ENCODE results near the gene SARDH. TPM values are rescaled to one million over a fixed set of nuclear protein-coding genes. Genes with fewer than 3 reads are reported as not detected.

The SARDH gene
- total RNA-seq, 2 donors from 2014 or later, result 20.2 to 61.0 TPM

DNA sequence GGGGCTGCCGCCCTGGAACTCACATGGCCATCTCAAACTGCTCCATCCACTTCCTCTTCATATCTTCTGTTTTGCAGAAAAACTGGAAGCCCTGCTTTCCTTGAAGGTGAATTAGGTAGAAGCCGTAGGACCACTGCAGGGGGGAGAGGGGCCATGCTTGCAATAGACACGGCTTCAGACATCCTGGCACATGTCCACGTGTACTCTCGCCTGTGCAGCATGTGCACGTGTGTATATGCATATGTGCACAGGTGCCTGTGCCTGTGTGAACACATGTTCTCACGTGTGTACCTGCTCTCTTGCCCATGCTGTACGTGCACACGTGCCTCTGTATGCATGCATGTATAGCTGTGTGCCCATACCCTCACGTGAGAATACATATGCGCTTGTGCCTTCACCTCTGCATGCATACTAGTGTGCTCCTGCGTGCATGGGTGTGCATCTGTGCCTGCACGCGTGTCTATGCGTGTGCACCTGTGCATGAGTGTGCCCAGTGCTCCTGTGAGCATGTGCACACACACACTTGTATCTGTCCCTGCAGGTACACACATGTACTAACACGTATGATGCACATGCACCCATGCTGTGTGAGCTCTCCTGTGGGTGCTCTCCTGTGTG lies 47.7 kb upstream of the SARDH start:
- Histone ChIP-seq H3K4me1 (peaks cover 3% of the 10 kb centered on the region), H3K27ac (no peak overlapping the region), H3K27me3 (no peaks in the 10 kb centered on the region), H3K9me3 (no peaks in the 10 kb centered on the region), H3K4me3 (no peak overlapping the region), H3K36me3 (replicated peaks in 1 of 2; ENCODE audit: insufficient read depth in 1 of 2, low read depth in 2 of 2) (peaks cover 0 to 25% of the 10 kb centered on the region in 2 donors)
- TF ChIP-seq, protein P1, sequence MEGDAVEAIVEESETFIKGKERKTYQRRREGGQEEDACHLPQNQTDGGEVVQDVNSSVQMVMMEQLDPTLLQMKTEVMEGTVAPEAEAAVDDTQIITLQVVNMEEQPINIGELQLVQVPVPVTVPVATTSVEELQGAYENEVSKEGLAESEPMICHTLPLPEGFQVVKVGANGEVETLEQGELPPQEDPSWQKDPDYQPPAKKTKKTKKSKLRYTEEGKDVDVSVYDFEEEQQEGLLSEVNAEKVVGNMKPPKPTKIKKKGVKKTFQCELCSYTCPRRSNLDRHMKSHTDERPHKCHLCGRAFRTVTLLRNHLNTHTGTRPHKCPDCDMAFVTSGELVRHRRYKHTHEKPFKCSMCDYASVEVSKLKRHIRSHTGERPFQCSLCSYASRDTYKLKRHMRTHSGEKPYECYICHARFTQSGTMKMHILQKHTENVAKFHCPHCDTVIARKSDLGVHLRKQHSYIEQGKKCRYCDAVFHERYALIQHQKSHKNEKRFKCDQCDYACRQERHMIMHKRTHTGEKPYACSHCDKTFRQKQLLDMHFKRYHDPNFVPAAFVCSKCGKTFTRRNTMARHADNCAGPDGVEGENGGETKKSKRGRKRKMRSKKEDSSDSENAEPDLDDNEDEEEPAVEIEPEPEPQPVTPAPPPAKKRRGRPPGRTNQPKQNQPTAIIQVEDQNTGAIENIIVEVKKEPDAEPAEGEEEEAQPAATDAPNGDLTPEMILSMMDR (IDR thresholded peaks at IDR 0.05), result no peak
- no peak for TF ChIP-seq POLR2A (IDR thresholded peaks at IDR 0.05)
- no peak for ATAC-seq
- DNase-seq, result no peak
- whole genome bisulfite sequencing, 2 donors, result 73 to 89% methylated on average over 8 to 16 of the region's 16 CpGs
- intact Hi-C loops (cut with DNase I), result no loop called here

DNA sequence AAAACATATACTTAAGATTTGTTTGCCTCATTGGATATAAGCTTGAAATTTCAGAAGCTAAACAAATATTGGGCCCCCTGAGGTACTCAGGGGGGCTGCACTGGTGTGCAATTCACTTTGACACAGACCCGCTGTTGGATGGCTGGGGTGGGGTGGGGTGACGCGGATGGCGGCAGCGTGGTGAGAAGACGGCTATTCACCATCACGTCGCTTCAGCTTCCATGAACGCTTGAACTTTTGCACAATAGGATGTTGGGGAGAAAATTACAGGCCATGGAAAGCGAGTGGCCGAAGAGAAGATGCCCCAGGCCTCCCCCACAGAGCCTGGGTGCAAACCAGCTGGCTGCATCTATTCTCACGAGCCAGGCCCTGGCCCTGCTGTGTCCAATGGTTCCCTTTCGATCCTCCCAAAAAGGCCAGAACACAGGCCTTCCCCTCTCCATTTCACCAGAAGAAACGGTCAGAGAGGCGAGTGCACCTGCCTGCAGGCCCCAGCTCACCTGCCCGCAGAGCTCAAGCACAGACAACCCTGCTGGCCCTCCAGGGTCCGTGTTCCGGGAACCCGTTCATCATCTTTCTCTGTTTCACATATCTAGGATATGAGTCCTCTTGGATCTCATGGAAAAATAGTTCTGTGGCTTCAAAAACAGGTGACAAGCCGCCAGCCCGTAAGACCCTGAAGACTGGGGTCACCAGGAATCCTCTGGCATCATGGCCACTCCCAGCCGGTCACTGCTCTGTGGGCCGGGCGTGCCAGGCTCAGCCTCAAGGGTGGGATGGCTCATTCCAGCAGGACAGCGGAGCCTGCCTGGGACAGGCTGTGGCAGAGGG lies 46.8 kb upstream of the SARDH start:
- H3K27ac ChIP-seq, result no peak overlapping the region
- ATAC-seq (no peak), DNase-seq (no peak)
- WGBS, 2 donors, result 87 to 94% methylated on average over 22 to 25 of the region's 25 CpGs
- peaks cover 3% of the 10 kb centered on the region for H3K4me1 ChIP-seq
- intact Hi-C loops (cut with DNase I), result no loop called here
- H3K4me3 ChIP-seq, result no peak overlapping the region
- no peaks in the 10 kb centered on the region for H3K27me3 ChIP-seq
- TF ChIP-seq, protein P1 (IDR thresholded peaks at IDR 0.05), result no peak
- TF ChIP-seq POLR2A (IDR thresholded peaks at IDR 0.05), result no peak
- no peaks in the 10 kb centered on the region for H3K9me3 ChIP-seq
- H3K36me3 ChIP-seq (replicated peaks in 1 of 2; ENCODE audit: insufficient read depth in 1 of 2, low read depth in 2 of 2), result peaks cover 0 to 19% of the 10 kb centered on the region in 2 donors

DNA sequence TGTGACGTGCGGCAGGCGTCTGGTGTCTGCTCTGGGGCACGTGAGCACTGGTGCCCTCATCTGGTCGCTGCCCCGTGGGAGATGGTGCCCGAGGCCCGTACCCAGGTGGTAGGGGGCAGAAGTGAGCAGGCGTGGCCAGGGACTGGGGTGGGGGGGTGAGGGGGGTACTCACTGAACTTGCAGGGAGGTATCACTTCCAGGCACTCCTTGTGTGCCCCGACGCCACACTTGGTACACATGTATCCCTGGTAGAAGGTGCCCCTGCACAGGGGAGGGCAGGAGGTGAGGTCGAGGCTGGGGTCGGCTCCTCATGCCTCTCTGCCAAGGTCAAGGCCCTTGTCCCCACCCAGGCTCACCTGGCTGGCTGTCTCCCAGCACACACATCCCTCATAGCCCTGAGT lies 45.2 kb upstream of the SARDH start:
- Histone ChIP-seq H3K4me3 (no peak overlapping the region), H3K36me3 (replicated peaks in 1 of 2; ENCODE audit: insufficient read depth in 1 of 2, low read depth in 2 of 2) (peaks cover 0 to 18% of the 10 kb centered on the region in 2 donors), H3K27ac (no peak overlapping the region), H3K9me3 (no peaks in the 10 kb centered on the region), H3K27me3 (no peaks in the 10 kb centered on the region), H3K4me1 (peaks cover 3% of the 10 kb centered on the region)
- 67% methylated on average over 13 of the region's 13 CpGs; no CpG with 5 or more reads in 1 of the 2 donors for WGBS, 2 donors
- intact Hi-C loops (cut with DNase I), result no loop called here
- DNase-seq (no peak), ATAC-seq (no peak)
- TF ChIP-seq, protein P1 (IDR thresholded peaks at IDR 0.05), result no peak
- no peak for TF ChIP-seq POLR2A (IDR thresholded peaks at IDR 0.05)

DNA sequence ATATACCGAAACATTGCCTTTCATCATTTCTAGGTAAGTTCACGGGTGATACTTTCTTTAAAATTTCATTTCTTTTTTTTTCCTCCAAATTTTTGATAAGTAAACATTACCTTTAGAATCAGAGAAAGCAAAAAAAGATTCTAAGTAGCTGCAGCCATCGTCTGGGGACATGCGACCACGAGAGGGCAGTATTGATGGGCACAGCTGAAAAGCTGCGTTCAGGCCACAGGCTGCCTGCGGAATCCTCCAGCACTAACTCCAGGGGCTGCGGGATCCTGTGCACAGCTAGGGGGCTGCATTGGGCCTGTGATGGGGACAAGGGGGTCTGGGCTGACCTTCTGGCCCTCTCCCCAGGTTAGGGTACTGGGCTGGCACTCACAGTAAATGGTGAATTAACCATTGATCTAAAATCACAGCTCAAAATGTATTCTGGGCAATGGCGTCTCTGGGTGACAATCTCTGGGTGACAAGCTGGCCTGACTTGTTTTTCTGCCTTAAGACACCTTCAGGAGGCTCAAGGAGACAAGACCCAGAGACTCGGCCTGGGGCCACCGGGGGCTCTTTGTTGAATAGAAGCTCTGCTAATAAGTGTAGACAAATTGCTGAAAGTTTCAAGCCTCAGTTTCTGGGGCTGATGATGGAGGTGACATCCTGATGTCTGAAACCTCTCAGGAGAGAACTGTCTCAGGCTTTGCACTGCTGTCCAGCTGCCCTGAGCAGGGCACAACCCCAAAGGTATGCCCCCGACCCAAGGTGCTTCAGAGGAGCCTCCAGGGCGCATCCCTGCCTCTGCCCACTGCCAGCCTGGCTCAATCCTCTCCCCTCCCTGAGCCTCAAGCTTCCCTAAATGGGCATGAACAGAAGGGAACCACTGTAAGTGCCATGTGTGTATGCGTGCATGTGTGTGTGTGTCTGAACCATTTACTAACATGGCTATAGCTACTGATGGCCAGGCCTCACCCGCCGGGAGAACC lies 44.3 kb upstream of the SARDH start:
- intact Hi-C loops (cut with DNase I), result no loop called here

More for the DNA sequence above, 44.3 kb upstream of the SARDH start:
- H3K27me3 ChIP-seq, result no peaks in the 10 kb centered on the region
- DNase-seq (peak; percentile 76 to 86 (median 80)), ATAC-seq (peak; percentile 73)
- peaks cover 3% of the 10 kb centered on the region for H3K4me1 ChIP-seq
- H3K27ac ChIP-seq, result no peak overlapping the region
- no peaks in the 10 kb centered on the region for H3K9me3 ChIP-seq
- H3K36me3 ChIP-seq (replicated peaks in 1 of 2; ENCODE audit: insufficient read depth in 1 of 2, low read depth in 2 of 2), result peaks cover 0 to 20% of the 10 kb centered on the region in 2 donors
- 42 to 46% methylated on average over 16 of the region's 16 CpGs for WGBS, 2 donors
- TF ChIP-seq POLR2A (IDR thresholded peaks at IDR 0.05), result no peak
- TF ChIP-seq, protein P1 (IDR thresholded peaks at IDR 0.05), result peak; percentile 68 to 81 (median 76)
- H3K4me3 ChIP-seq, result no peak overlapping the region
